Hepatocyte (in vitro differentiated cells): ENCODE measurements around the gene ZNF605. TPM values are rescaled to one million over a fixed set of nuclear protein-coding genes. Genes with fewer than 3 reads are reported as not detected.
"Not testable (repeated sequence)": the region's sequence is repeated elsewhere in the genome, so short reads cannot be mapped to it uniquely, and the experiment has no call there.

ENCODE experiments used
- DNase-seq: peaks from one replicate; pipeline ENCODE4 v3.0.0-alpha.2; 2016; ENCODE audit warnings: low spot score
- H2AFZ ChIP-seq: fragments of 200-600 bp; sonication (generic); 2 replicates; pipeline ENCODE4 v1.6.0; 2016; ENCODE audit warnings: antibody characterized with exemption, mild to moderate bottlenecking
- H3K27ac ChIP-seq: fragments of 200-600 bp; sonication (generic); 2 replicates; pipeline ENCODE4 v1.5.1; 2016; ENCODE audit warnings: mild to moderate bottlenecking
- H3K27me3 ChIP-seq: fragments of 200-600 bp; sonication (generic); 2 replicates; pipeline ENCODE4 v1.6.1; 2016
- H3K36me3 ChIP-seq: fragments of 200-600 bp; sonication (generic); replicated peaks from 2 replicates; pipeline ENCODE4 v1.5.1; 2016; ENCODE audit warnings: low read depth; ENCODE audit not compliant: insufficient read depth
- H3K4me1 ChIP-seq: fragments of 200-600 bp; sonication (generic); 2 replicates; pipeline ENCODE4 v1.5.1; 2016; ENCODE audit warnings: mild to moderate bottlenecking, moderate library complexity; ENCODE audit not compliant: insufficient read depth
- H3K4me2 ChIP-seq: fragments of 200-600 bp; sonication (generic); 2 replicates; pipeline ENCODE4 v1.6.0; 2016
- H3K4me3 ChIP-seq: fragments of 200-600 bp; sonication (generic); 2 replicates; pipeline ENCODE4 v1.5.1; 2016; ENCODE audit warnings: mild to moderate bottlenecking
- H3K79me2 ChIP-seq: fragments of 200-600 bp; sonication (generic); 2 replicates; pipeline ENCODE4 v1.6.0; 2017; ENCODE audit warnings: mild to moderate bottlenecking
- H3K9me2 ChIP-seq: fragments of 200-600 bp; sonication (generic); replicated peaks from 2 replicates; pipeline ENCODE4 v1.6.0; 2017; ENCODE audit warnings: mild to moderate bottlenecking; ENCODE audit not compliant: insufficient read depth
- H3K9me3 ChIP-seq: fragments of 200-600 bp; sonication (generic); 2 replicates; pipeline ENCODE4 v1.5.1; 2016; ENCODE audit warnings: low read depth, mild to moderate bottlenecking
- H4K20me1 ChIP-seq: fragments of 200-600 bp; sonication (generic); 2 replicates; pipeline ENCODE4 v1.6.0; 2016; ENCODE audit warnings: mild to moderate bottlenecking; ENCODE audit not compliant: insufficient read depth, poor library complexity, severe bottlenecking
- CTCF ChIP-seq: fragments of 200-600 bp; sonication (generic); IDR thresholded peaks from 2 replicates; pipeline ENCODE4 v1.5.1; 2016; ENCODE audit warnings: antibody characterized with exemption, mild to moderate bottlenecking; ENCODE audit not compliant: poor library complexity
- EZH2 ChIP-seq: fragments of 200-600 bp; sonication (generic); IDR thresholded peaks from 2 replicates; pipeline ENCODE4 v1.6.1; 2016; ENCODE audit warnings: antibody characterized with exemption, mild to moderate bottlenecking, borderline replicate concordance
- EZH2phosphoT487 ChIP-seq: fragments of 200-600 bp; sonication (generic); IDR thresholded peaks from one replicate; pipeline ENCODE4 v1.6.1; 2018; ENCODE audit warnings: antibody characterized with exemption, mild to moderate bottlenecking, low read depth, moderate library complexity; ENCODE audit not compliant: unreplicated experiment, severe bottlenecking
- WGBS: methylation state at CpG from one replicate; pipeline ENCODE4 v1.1.6; 2016; ENCODE audit warnings: low lambda C conversion rate; ENCODE audit errors: missing lambda C conversion rate; 5-methylcytosine and 5-hydroxymethylcytosine counted together
- polyA plus RNA-seq: library from polyadenylated mRNA; unstranded; fragments of >200 nt; fragmentation: Nextera tagmentation; extraction: Ambion mirVana; gene quantifications from 2 replicates; pipeline ENCODE4 v1.2.1, GENCODE V29; 2016
- total RNA-seq: library from RNA; depleted of rRNA; stranded (reverse); fragments of >200 nt; gene quantifications from 2 replicates; pipeline ENCODE4 v1.2.3, GENCODE V29; 2014

ZNF605 gene
- total and polyA plus RNA-seq, 2 experiments from 2014 or later = 2.8 to 10.9 TPM

- no peak for DNase-seq
- Histone ChIP-seq H3K79me2 (no peaks in the 10 kb centered on the region), H4K20me1 (no peaks in the 10 kb centered on the region), H3K9me3 (no peaks in the 10 kb centered on the region), H3K9me2 (no peaks in the 10 kb centered on the region), H3K4me3 (no peak overlapping the region), H3K4me1 (no peaks in the 10 kb centered on the region), H3K27me3 (no peaks in the 10 kb centered on the region), H3K36me3 (no peaks in the 10 kb centered on the region), H3K4me2 (no peak overlapping the region), H2AFZ (no peak overlapping the region), H3K27ac (no peak overlapping the region)
- no peak for TF ChIP-seq CTCF
- TF ChIP-seq EZH2 = no peak
- TF ChIP-seq EZH2phosphoT487 = no peak
- 86% methylated on average over 12 of the region's 12 CpGs for WGBS
Observed at GRCh38 chr12:132966676-132967415, 10.7 kb upstream of the ZNF605 start.

GRCh38 chr12:132965796-132966195 lies 9.7 kb upstream of the ZNF605 start:
- Histone ChIP-seq H4K20me1 (no peaks in the 10 kb centered on the region), H3K36me3 (no peaks in the 10 kb centered on the region)
- WGBS = 92% methylated on average over 12 of the region's 12 CpGs

GRCh38 chr12:132963947-132964346 lies 7.8 kb upstream of the ZNF605 start:
- H3K9me2 ChIP-seq, H3K4me2 ChIP-seq, H4K20me1 ChIP-seq, H3K27me3 ChIP-seq, H3K4me3 ChIP-seq, DNase-seq, H3K27ac ChIP-seq, H3K9me3 ChIP-seq, H3K36me3 ChIP-seq, H3K79me2 ChIP-seq, H3K4me1 ChIP-seq, H2AFZ ChIP-seq: not testable (repeated sequence)
- 57% methylated on average over 10 of the region's 10 CpGs for WGBS

More at GRCh38 chr12:132965796-132966195, 9.7 kb upstream of the ZNF605 start:
- Histone ChIP-seq H3K4me3 (no peak overlapping the region), H3K9me2 (no peaks in the 10 kb centered on the region), H3K9me3 (no peaks in the 10 kb centered on the region), H3K27me3 (no peaks in the 10 kb centered on the region), H3K79me2 (no peaks in the 10 kb centered on the region), H3K4me1 (no peaks in the 10 kb centered on the region), H3K27ac (no peak overlapping the region), H2AFZ (no peak overlapping the region), H3K4me2 (no peak overlapping the region)
- no peak for TF ChIP-seq EZH2
- no peak for TF ChIP-seq EZH2phosphoT487
- TF ChIP-seq CTCF = no peak
- DNase-seq = no peak

GRCh38 chr12:132961790-132962189 lies 5.7 kb upstream of the ZNF605 start:
- H3K4me3 ChIP-seq, H2AFZ ChIP-seq, H4K20me1 ChIP-seq, H3K9me3 ChIP-seq, H3K4me1 ChIP-seq, H3K9me2 ChIP-seq, H3K27ac ChIP-seq, H3K27me3 ChIP-seq, H3K36me3 ChIP-seq, DNase-seq, H3K4me2 ChIP-seq, H3K79me2 ChIP-seq: not testable (repeated sequence)
- 98% methylated on average over 14 of the region's 14 CpGs for WGBS
